GM21619 (cell line): ENCODE data around the gene KCNQ1.

ENCODE experiments used
- ATAC-seq: cut with Tn5 transposase; IDR thresholded peaks from one replicate; pipeline ENCODE4 v1.9.1; 2021; ENCODE audit not compliant: unreplicated experiment

Gene KCNQ1

GRCh38 chr11:2725368-2726300 is 280.8 kb downstream of the KCNQ1 start:
- no peak for ATAC-seq

- no peak for ATAC-seq
Observed at GRCh38 chr11:2726964-2727363, 282.2 kb downstream of the KCNQ1 start.

GRCh38 chr11:2728128-2728662 is 283.4 kb downstream of the KCNQ1 start:
- no peak for ATAC-seq

- no peak for ATAC-seq
Observed at GRCh38 chr11:2728663-2729332, 284.0 kb downstream of the KCNQ1 start.

- ATAC-seq, result no peak
Observed at GRCh38 chr11:2729841-2730240, 285.0 kb downstream of the KCNQ1 start.

GRCh38 chr11:2730272-2731129 is 285.7 kb downstream of the KCNQ1 start:
- ATAC-seq, result no peak

GRCh38 chr11:2731130-2732125 is 286.6 kb downstream of the KCNQ1 start:
- ATAC-seq, result no peak

- ATAC-seq, result no peak
Observed at GRCh38 chr11:2732261-2732939, 287.6 kb downstream of the KCNQ1 start.

GRCh38 chr11:2732940-2733628 is 288.3 kb downstream of the KCNQ1 start:
- no peak for ATAC-seq

- no peak for ATAC-seq
Observed at GRCh38 chr11:2734181-2735052, 289.6 kb downstream of the KCNQ1 start.

GRCh38 chr11:2735053-2735589 is 290.3 kb downstream of the KCNQ1 start:
- ATAC-seq, result no peak

GRCh38 chr11:2736577-2737225 is 291.9 kb downstream of the KCNQ1 start:
- ATAC-seq, result no peak

- ATAC-seq, result no peak
Observed at GRCh38 chr11:2737226-2737590, 292.4 kb downstream of the KCNQ1 start.

GRCh38 chr11:2737866-2738265 is 293.1 kb downstream of the KCNQ1 start:
- ATAC-seq, result no peak

- ATAC-seq, result no peak
Observed at GRCh38 chr11:2738551-2739431, 294.0 kb downstream of the KCNQ1 start.
